ENCODE measurements around the gene VCX2.
"Not testable (repeated sequence)": the region's sequence is repeated elsewhere in the genome, so short reads cannot be mapped to it uniquely, and the experiment has no call there.

VCX2 gene

DNA sequence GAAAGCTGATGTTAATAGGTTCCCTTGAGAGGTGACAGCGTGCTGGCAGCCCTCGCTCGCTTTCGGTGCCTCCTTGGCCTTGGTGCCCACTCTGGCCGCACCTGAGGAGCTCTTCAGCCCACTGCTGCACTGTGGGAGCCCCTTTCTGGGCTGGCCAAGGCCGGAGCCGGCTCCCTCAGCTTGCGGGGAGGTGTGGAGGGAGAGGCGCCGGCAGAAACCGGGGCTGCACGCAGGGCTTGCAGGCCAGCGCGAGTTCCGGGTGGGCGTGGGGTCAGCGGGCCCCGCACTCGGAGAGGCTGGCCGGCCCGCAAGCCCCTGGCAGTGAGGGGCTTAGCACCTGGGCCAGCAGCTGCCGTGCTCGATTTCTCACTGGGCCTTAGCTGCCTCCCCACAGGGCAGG lies 49.7 kb downstream of the VCX2 start:
- not testable (repeated sequence) for DNase-seq
